ENCODE measurements around the gene LZTS2.
A peak's percentile ranks its signal among the peaks of the same experiment; 100 is the strongest.

The LZTS2 gene

GRCh38 chr10:100967332-100967731 is 32.3 kb upstream of the LZTS2 start:
- TF ChIP-seq, protein P1, sequence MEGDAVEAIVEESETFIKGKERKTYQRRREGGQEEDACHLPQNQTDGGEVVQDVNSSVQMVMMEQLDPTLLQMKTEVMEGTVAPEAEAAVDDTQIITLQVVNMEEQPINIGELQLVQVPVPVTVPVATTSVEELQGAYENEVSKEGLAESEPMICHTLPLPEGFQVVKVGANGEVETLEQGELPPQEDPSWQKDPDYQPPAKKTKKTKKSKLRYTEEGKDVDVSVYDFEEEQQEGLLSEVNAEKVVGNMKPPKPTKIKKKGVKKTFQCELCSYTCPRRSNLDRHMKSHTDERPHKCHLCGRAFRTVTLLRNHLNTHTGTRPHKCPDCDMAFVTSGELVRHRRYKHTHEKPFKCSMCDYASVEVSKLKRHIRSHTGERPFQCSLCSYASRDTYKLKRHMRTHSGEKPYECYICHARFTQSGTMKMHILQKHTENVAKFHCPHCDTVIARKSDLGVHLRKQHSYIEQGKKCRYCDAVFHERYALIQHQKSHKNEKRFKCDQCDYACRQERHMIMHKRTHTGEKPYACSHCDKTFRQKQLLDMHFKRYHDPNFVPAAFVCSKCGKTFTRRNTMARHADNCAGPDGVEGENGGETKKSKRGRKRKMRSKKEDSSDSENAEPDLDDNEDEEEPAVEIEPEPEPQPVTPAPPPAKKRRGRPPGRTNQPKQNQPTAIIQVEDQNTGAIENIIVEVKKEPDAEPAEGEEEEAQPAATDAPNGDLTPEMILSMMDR (IDR thresholded peaks at IDR 0.05; ENCODE audit: low read depth, low read length), result no peak
- no peak for DNase-seq (ENCODE audit: low read depth in 2 of 2)
- H3K4me3 ChIP-seq (replicated peaks in 1 of 2; ENCODE audit: low read depth in 2 of 2, low read length in 2 of 2), result no peak overlapping the region

DNA sequence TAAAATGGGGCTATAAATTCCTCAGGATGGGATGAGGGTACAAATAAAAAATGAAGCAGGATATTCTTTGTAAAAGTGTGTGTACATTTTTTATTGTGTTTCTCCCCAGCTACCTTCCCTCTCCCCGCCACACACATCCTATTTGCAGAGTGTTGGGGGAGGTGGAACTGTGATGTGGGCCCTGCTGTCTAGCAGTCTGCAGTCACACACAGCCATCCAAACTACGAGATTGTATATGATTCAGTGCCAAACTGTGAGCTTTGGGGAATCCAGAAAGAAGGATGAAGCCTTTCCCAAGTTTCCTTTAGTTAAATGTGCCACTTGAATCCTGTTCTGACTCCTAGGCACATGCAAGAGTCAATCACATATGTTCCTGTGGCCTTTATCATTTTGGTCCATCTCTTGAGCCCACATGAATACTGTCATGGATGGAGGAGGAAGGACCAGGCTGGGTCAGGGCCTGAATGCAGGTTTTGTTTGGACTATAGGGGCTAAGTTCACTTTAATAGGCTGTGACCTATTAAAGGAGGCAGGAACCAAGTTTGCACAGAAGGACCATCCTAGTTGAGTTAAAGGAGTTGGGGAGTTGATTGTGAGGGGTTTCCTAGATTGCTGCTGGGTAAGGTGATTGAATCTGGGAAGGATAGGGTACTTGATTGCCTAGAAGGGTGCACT is 31.4 kb upstream of the LZTS2 start:
- DNase-seq (ENCODE audit: low read depth in 2 of 2), result no peak
- TF ChIP-seq, protein P1 (IDR thresholded peaks at IDR 0.05; ENCODE audit: low read depth, low read length), result no peak
- H3K4me3 ChIP-seq (replicated peaks in 1 of 2; ENCODE audit: low read depth in 2 of 2, low read length in 2 of 2), result no peak overlapping the region

GRCh38 chr10:100968863-100969186 is 30.8 kb upstream of the LZTS2 start:
- DNase-seq (ENCODE audit: low read depth in 2 of 2), result no peak
- TF ChIP-seq, protein P1 (IDR thresholded peaks at IDR 0.05; ENCODE audit: low read depth, low read length), result no peak
- peak overlapping the region; percentile 58 to 62 for H3K4me3 ChIP-seq (replicated peaks in 1 of 2; ENCODE audit: low read depth in 2 of 2, low read length in 2 of 2)

DNA sequence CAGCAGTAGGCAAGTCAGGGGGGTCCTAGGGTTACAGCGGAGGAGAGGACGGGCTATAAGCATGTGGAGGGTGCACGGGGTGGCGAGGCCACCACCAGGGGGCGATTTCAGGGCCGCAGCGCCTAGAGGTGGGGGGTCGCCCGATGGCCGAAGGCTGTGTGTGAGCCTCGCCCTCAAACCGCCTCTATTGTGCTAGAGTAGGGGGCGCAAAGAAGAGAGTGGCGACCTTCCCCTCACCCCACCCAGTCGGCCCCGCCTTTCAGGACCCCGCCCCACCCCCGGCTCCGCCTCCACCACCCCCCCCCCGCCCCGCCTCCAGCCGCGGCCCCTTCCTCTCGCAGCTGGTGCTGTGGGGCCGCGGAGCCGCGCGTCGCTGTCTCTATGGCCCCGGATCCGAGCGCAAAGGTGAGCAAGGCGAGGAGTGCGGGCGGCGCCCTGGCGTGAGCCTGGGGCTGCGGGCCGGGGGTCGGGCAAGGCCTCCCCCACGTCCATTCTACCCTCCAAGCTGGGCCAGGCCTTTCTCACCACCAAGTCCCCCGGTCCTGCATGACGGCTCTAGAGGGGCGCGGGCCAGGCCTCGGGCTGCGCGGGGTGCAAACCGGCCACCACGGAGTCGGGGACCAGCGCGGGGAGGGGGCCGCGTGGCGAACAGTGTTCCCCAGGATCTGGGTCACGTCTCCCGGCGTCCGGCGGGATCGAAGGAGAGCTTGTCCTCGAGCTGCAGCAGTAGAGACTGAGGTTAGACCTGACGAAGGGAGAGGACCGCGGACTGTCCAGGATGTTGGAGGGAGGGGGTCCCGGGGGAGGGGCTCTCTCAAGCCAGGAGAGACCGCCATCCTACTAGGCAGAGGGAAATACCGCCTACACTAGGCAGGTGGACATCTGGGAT is 30.2 kb upstream of the LZTS2 start, which contains the start of gene SEMA4G:
Gene SEMA4G, plus strand, starts transcription at position 318 of the 889 bp plus-strand sequence. CDS start 3,409 bp downstream, outside the sequence.
- TF ChIP-seq, protein P1 (IDR thresholded peaks at IDR 0.05; ENCODE audit: low read depth, low read length), result peak; percentile 88
- H3K4me3 ChIP-seq (replicated peaks in 1 of 2; ENCODE audit: low read depth in 2 of 2, low read length in 2 of 2), result peak within 1 kb of the TSS; percentile 58 to 62
- DNase-seq (ENCODE audit: low read depth in 2 of 2), result peak; percentile 27 to 33

DNA sequence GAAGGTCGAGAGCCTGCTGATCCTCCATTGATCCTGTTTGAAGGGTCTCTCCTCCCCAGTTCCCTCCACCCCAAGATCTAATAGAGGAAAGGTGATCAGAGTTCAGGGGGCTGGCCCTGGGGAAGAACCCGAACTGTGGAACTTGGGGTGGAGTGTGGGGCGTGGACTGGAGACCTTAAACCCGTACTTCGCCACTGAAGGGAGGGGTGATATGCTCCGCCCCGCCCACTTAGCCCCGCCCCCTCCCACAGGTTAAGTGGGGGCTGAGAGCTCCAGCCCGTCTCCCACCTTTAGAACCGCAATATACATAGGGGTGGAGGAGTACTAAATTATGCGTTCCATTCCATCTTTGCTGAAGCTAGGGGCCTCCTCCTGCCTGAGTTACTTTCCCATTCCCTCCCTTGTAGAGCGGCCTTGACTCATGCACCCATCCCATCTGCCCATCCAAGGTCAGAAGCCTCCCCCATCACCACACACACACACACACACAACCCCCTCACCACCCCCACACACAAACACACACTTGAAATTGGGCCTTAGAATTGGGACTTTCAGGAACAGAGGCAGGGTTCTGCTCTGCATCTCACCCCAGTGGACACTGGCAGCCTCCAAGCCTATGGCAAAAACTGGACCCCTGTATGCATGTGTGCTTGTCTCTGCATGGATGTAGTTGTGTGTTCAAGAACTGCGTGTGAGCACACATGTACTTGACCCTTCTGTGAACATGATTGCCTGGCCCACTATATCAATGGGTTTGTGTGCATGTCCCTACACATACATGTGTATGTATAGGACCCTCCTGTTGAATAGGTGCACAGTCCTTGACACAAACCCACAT is 29.3 kb upstream of the LZTS2 start:
- TF ChIP-seq, protein P1 (IDR thresholded peaks at IDR 0.05; ENCODE audit: low read depth, low read length), result no peak
- H3K4me3 ChIP-seq (replicated peaks in 1 of 2; ENCODE audit: low read depth in 2 of 2, low read length in 2 of 2), result peak overlapping the region; percentile 58 to 62
- no peak for DNase-seq (ENCODE audit: low read depth in 2 of 2)

All from cardiac fibroblast (primary cell).